K562 (cell line): Measurements from ENCODE around the gene STK16. TPM values are rescaled to one million over a fixed set of nuclear protein-coding genes. Genes with fewer than 3 reads are reported as not detected.

Source experiments
- polyA plus RNA-seq, 8 experiments: library from polyadenylated mRNA; depleted of rRNA in 4 of 8; stranded (reverse) in 5 of 8; unstranded in 3 of 8; fragments of >200 nt; fragmentation: Nextera tagmentation in 2 of 8; fragmentation: Illumina TruSeq in 1 of 8; extraction: Ambion mirVana in 2 of 8; extraction: Trizol in 1 of 8; gene quantifications; 2 replicates each; pipeline versions ENCODE4 v1.2.1 to v1.2.3, GENCODE V29; 2011 to 2014; ENCODE audit warnings: inconsistent platforms in 1 of 8, missing spikeins in 1 of 8
- total RNA-seq, 7 experiments: library from RNA; depleted of rRNA in 6 of 7; stranded (reverse); fragments of >200 nt in 6 of 7; fragmentation: Illumina TruSeq in 2 of 7; extraction: Trizol in 2 of 7; gene quantifications; 2 replicates each; pipeline versions ENCODE4 v1.2.1 to v1.2.3, GENCODE V29; 2011 to 2021; ENCODE audit warnings: low replicate concordance in 1 of 7
- TF ChIP-seq, protein P1 (sequence below), 2 experiments: fragments of 450-650 bp in 1 of 2; sonication (generic) in 1 of 2; formaldehyde crosslinking in 1 of 2; IDR thresholded peaks; 2 replicates each; pipeline versions ENCODE4 v1.7.1 to v1.9.0; 2016 to 2022; ENCODE audit warnings: inconsistent platforms in 1 of 2, mild to moderate bottlenecking in 1 of 2, missing genetic modification reagents in 1 of 2

Gene STK16
- total and polyA plus RNA-seq, 9 of the 15 experiments (the other 6 are each of a cell fraction or from before 2014, with no cell fraction given): 5.4 to 36.2 (median 17.8) TPM

DNA sequence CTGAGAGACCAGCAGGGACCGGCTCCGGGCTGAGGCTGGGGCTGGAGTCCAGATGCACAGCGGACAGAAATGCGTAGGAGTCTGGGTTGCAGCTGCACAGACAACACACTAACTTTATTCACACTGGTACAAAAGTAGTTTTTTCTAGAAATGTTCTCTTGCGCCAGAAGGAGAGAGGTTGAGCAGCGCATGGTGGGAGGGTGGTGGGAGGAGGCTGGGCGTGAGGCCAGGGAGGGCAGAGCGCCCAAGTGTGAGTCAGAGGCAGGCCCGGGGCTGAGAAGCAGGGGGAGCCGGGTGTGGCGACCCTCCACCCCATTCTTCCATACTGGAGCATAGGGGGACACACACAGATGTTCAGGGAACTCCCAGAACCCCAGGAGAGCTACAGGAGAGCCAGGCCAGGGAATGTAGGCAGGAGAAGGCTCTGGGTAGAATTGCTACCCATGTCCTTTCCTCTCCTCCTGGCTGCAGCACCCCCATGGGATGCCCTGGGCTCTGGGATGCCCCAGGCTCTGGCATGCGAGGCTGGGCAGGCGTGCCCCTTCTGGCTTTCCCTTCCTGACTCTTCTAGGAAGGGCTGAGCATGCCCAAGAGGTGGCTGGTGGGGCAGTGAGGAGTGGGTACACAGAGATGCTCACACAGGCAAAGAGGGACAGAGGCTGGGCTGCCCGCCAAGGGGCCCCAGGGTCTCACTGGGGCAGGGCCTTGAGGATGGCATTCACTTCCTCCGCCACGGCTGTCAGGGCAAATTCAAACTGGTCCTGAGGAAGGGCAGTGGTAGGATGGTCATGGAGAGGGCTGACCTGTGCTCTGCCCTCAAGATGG is 44.5 kb downstream of the STK16 start (continued):
- TF ChIP-seq, protein P1, sequence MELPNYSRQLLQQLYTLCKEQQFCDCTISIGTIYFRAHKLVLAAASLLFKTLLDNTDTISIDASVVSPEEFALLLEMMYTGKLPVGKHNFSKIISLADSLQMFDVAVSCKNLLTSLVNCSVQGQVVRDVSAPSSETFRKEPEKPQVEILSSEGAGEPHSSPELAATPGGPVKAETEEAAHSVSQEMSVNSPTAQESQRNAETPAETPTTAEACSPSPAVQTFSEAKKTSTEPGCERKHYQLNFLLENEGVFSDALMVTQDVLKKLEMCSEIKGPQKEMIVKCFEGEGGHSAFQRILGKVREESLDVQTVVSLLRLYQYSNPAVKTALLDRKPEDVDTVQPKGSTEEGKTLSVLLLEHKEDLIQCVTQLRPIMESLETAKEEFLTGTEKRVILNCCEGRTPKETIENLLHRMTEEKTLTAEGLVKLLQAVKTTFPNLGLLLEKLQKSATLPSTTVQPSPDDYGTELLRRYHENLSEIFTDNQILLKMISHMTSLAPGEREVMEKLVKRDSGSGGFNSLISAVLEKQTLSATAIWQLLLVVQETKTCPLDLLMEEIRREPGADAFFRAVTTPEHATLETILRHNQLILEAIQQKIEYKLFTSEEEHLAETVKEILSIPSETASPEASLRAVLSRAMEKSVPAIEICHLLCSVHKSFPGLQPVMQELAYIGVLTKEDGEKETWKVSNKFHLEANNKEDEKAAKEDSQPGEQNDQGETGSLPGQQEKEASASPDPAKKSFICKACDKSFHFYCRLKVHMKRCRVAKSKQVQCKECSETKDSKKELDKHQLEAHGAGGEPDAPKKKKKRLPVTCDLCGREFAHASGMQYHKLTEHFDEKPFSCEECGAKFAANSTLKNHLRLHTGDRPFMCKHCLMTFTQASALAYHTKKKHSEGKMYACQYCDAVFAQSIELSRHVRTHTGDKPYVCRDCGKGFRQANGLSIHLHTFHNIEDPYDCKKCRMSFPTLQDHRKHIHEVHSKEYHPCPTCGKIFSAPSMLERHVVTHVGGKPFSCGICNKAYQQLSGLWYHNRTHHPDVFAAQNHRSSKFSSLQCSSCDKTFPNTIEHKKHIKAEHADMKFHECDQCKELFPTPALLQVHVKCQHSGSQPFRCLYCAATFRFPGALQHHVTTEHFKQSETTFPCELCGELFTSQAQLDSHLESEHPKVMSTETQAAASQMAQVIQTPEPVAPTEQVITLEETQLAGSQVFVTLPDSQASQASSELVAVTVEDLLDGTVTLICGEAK (IDR thresholded peaks at IDR 0.05): peak; percentile 58
- TF ChIP-seq, protein P1 (CRISPR knock-in tag; IDR thresholded peaks at IDR 0.05): no peak
